Measurements from ENCODE around the gene RAF1.

DNA sequence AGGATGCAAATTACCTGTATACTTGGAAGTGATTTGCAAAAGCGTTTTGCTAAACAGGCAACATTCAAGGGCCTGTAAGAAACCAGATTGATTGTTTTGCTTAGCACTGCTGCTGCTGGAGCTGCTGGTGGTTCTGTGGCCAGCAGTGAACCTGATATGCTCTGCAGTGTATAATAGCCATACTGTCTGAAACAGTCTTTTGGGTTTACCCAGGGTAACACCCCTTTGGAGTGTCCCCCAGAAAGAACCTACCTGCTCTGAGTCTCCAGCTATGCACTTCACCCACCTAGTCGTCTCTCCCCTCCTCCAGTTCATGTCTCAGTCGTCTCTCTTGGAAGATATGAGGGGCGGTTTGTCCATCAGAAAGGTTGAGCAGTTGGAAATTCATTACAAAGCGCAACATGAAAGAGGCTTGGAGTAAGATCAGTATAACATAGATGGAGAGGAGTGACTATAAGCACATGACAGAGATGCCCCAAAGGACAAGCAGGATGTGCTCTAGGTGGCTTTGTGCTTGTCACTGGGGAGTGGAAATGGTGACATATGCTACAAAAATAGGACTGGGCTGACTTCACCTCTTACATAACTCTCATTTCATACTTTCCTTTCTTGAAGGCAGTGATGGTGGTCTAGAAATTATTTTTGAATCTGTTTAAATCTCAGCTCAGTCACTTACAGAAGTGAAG, 103.3 kb downstream of the RAF1 start:
- TF ChIP-seq POLR2A (IDR thresholded peaks at IDR 0.05): no peak
- no peak for TF ChIP-seq CTCF (IDR thresholded peaks at IDR 0.05)

Data from uterus (tissue), 2 donors.